Measurements from ENCODE around the gene TMEM126B.

The TMEM126B gene

GRCh38 chr11:85673393-85673792 lies 45.0 kb downstream of the TMEM126B start:
- DNase-seq = no peak
- no peaks in the 10 kb centered on the region for H3K36me3 Mint-ChIP-seq (ENCODE audit: low read depth)
- H3K4me3 Mint-ChIP-seq = no peak overlapping the region
- no peak overlapping the region for H3K27ac Mint-ChIP-seq
- peaks cover 30% of the 10 kb centered on the region for H3K9me3 Mint-ChIP-seq
- peaks cover 7% of the 10 kb centered on the region for H3K27me3 Mint-ChIP-seq (ENCODE audit: low read depth, poor library complexity)
- no peaks in the 10 kb centered on the region for H3K4me1 Mint-ChIP-seq
- TF ChIP-seq CTCF (IDR thresholded peaks at IDR 0.05) = no peak

- DNase-seq = no peak
- Mint-ChIP-seq H3K4me1 (no peaks in the 10 kb centered on the region), H3K27me3 (ENCODE audit: low read depth, poor library complexity) (peaks cover 7% of the 10 kb centered on the region), H3K4me3 (no peak overlapping the region), H3K9me3 (peaks cover 6% of the 10 kb centered on the region), H3K27ac (no peak overlapping the region), H3K36me3 (ENCODE audit: low read depth) (no peaks in the 10 kb centered on the region)
- TF ChIP-seq CTCF (IDR thresholded peaks at IDR 0.05) = no peak
These were observed 51.2 kb downstream of the TMEM126B start for GRCh38 chr11:85679576-85679975.

GRCh38 chr11:85680897-85681296 lies 52.5 kb downstream of the TMEM126B start:
- Mint-ChIP-seq H3K9me3 (no peaks in the 10 kb centered on the region), H3K4me3 (no peak overlapping the region), H3K27ac (no peak overlapping the region), H3K36me3 (ENCODE audit: low read depth) (no peaks in the 10 kb centered on the region), H3K4me1 (peaks cover 11% of the 10 kb centered on the region), H3K27me3 (ENCODE audit: low read depth, poor library complexity) (peaks cover 10% of the 10 kb centered on the region)
- TF ChIP-seq CTCF (IDR thresholded peaks at IDR 0.05) = no peak
- no peak for DNase-seq

GRCh38 chr11:85682330-85683305 lies 54.2 kb downstream of the TMEM126B start:
- H3K27ac Mint-ChIP-seq = no peak overlapping the region
- DNase-seq = no peak
- H3K36me3 Mint-ChIP-seq (ENCODE audit: low read depth) = no peaks in the 10 kb centered on the region
- no peak for TF ChIP-seq CTCF (IDR thresholded peaks at IDR 0.05)
- H3K4me3 Mint-ChIP-seq = no peak overlapping the region
- no peaks in the 10 kb centered on the region for H3K9me3 Mint-ChIP-seq
- peaks cover 11% of the 10 kb centered on the region for H3K27me3 Mint-ChIP-seq (ENCODE audit: low read depth, poor library complexity)
- peaks cover 13% of the 10 kb centered on the region for H3K4me1 Mint-ChIP-seq

- no peak for TF ChIP-seq CTCF (IDR thresholded peaks at IDR 0.05)
- peak overlapping the region; percentile 68 for H3K27ac Mint-ChIP-seq
- H3K9me3 Mint-ChIP-seq = no peaks in the 10 kb centered on the region
- H3K36me3 Mint-ChIP-seq (ENCODE audit: low read depth) = no peaks in the 10 kb centered on the region
- peaks cover 13% of the 10 kb centered on the region for H3K4me1 Mint-ChIP-seq
- no peak for DNase-seq
- peaks cover 12% of the 10 kb centered on the region for H3K27me3 Mint-ChIP-seq (ENCODE audit: low read depth, poor library complexity)
- no peak overlapping the region for H3K4me3 Mint-ChIP-seq
These were observed 56.9 kb downstream of the TMEM126B start for GRCh38 chr11:85685125-85685819.
